ENCODE measurements around the gene ANKRD44.

The ANKRD44 gene

GRCh38 chr2:197037863-197038398, 272.6 kb downstream of the ANKRD44 start:
- peak; percentile 31 for TF ChIP-seq CTCF (IDR thresholded peaks at IDR 0.05; ENCODE audit: low read depth, low read length, missing control alignments)

DNA sequence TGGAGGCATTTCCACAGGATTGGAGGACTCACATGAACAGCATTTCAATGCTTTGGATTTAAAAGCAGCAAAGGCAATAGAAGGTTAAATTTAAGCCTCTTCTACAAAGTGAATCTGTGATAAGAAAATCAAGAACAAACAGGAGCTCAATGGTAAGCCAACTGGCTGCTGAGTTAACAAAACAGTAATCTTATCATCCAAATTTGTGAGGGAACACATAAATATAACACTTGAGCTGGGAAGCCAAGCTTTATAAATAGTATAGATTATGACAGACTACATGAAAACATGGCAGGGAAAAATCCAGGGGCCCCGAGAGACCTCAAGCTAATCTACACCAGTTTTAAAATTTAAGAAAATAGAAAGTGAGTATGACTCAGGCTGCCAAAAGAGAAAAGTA, 275.6 kb downstream of the ANKRD44 start:
- Histone ChIP-seq H3K27ac (no peak overlapping the region), H3K4me3 (ENCODE audit: low read depth, low read length) (no peak overlapping the region), H3K36me3 (replicated peaks) (no peaks in the 10 kb centered on the region), H3K27me3 (replicated peaks) (no peaks in the 10 kb centered on the region)
- no peak for DNase-seq
- no peak for TF ChIP-seq CTCF (IDR thresholded peaks at IDR 0.05; ENCODE audit: low read depth, low read length, missing control alignments)
- in situ Hi-C loops (cut with HindIII; ENCODE audit: low pct_ligation_motif_present, low sequenced_read_pairs): no loop called here

More at GRCh38 chr2:197037863-197038398, 272.6 kb downstream of the ANKRD44 start:
- no peak overlapping the region for H3K4me3 ChIP-seq (ENCODE audit: low read depth, low read length)
- no peak for DNase-seq
- no peak overlapping the region for H3K27ac ChIP-seq
- in situ Hi-C loops (cut with HindIII; ENCODE audit: low pct_ligation_motif_present, low sequenced_read_pairs): no loop called here
- no peaks in the 10 kb centered on the region for H3K36me3 ChIP-seq (replicated peaks)
- no peaks in the 10 kb centered on the region for H3K27me3 ChIP-seq (replicated peaks)

DNA sequence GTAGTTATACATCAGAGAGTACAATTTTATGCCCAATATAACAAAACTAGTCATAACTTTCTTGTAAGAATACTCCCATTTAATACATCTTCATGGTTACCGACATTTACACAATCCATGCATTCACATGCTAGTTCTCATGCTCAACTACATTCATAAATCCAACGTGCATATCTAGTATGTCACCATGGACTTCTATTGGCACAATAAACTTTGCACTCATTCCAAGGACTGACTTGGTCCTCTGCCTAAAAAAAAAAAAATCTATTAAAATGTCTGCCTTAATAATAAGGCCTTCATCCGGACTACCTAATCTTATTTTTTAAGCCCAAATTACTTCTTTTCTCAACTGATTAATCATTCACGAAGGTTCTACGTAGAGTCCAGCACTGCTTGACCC, 276.3 kb downstream of the ANKRD44 start:
- DNase-seq: no peak
- Histone ChIP-seq H3K4me3 (ENCODE audit: low read depth, low read length) (no peak overlapping the region), H3K36me3 (replicated peaks) (no peaks in the 10 kb centered on the region), H3K27ac (no peak overlapping the region), H3K27me3 (replicated peaks) (no peaks in the 10 kb centered on the region)
- TF ChIP-seq CTCF (IDR thresholded peaks at IDR 0.05; ENCODE audit: low read depth, low read length, missing control alignments): no peak
- in situ Hi-C loops (cut with HindIII; ENCODE audit: low pct_ligation_motif_present, low sequenced_read_pairs): no loop called here

DNA sequence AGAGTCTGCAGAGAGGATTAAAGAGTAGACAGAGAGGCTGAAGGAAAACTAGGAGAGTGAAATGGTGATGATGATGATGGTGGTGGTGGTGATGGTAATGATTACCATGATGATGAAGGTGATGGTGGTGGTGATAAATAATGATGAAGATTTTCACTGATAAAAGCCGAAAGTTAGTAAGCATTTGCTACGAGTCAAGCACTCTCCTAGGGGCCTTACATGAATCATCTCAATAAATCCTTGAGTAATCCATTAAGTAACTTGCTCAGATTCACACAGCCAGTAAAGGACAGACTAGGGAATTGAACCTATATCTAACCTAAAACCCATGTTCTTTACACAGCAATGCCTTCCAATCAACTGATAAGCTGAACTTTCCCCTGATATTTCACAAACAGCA, 277.4 kb downstream of the ANKRD44 start:
- DNase-seq: no peak
- Histone ChIP-seq H3K27me3 (replicated peaks) (no peaks in the 10 kb centered on the region), H3K4me3 (ENCODE audit: low read depth, low read length) (no peak overlapping the region), H3K36me3 (replicated peaks) (no peaks in the 10 kb centered on the region), H3K27ac (no peak overlapping the region)
- no peak for TF ChIP-seq CTCF (IDR thresholded peaks at IDR 0.05; ENCODE audit: low read depth, low read length, missing control alignments)
- in situ Hi-C loops (cut with HindIII; ENCODE audit: low pct_ligation_motif_present, low sequenced_read_pairs): no loop called here

GRCh38 chr2:197031803-197032202, 278.8 kb downstream of the ANKRD44 start:
- in situ Hi-C loops (cut with HindIII; ENCODE audit: low pct_ligation_motif_present, low sequenced_read_pairs): no loop called here
- Histone ChIP-seq H3K27ac (no peak overlapping the region), H3K36me3 (replicated peaks) (no peaks in the 10 kb centered on the region), H3K27me3 (replicated peaks) (no peaks in the 10 kb centered on the region), H3K4me3 (ENCODE audit: low read depth, low read length) (no peak overlapping the region)
- DNase-seq: no peak
- TF ChIP-seq CTCF (IDR thresholded peaks at IDR 0.05; ENCODE audit: low read depth, low read length, missing control alignments): no peak

DNA sequence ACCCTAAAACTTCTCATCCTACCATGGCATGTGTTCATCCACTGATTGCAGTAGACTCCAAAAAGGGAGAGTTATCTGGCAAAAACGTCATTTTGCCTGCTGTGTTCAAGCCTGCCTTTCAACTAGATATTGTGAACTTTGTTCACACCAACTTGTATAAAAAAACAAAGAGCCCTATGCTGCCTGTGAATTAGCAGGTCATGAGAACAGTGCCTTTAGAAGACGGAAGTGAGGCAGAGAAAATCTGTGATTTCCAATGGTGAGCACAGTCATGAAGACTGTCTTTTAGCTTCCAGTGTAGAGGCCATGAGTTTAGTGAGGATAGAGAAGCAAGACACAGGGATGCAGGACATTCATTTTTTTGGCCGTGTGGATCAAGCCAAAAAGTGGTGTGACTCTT, 280.5 kb downstream of the ANKRD44 start:
- no peak for TF ChIP-seq CTCF (IDR thresholded peaks at IDR 0.05; ENCODE audit: low read depth, low read length, missing control alignments)
- no peaks in the 10 kb centered on the region for H3K36me3 ChIP-seq (replicated peaks)

More for the DNA sequence above, 280.5 kb downstream of the ANKRD44 start:
- DNase-seq: no peak
- in situ Hi-C loops (cut with HindIII; ENCODE audit: low pct_ligation_motif_present, low sequenced_read_pairs): no loop called here
- no peak overlapping the region for H3K4me3 ChIP-seq (ENCODE audit: low read depth, low read length)
- H3K27me3 ChIP-seq (replicated peaks): no peaks in the 10 kb centered on the region
- H3K27ac ChIP-seq: no peak overlapping the region

All from brain microvascular endothelial cell (primary cell).